Breast epithelium (tissue), 4 donors: Measurements from ENCODE around the gene SNX15. TPM values are rescaled to one million over a fixed set of nuclear protein-coding genes. Genes with fewer than 3 reads are reported as not detected.
A peak's percentile ranks its signal among the peaks of the same experiment; 100 is the strongest.
"Not testable (repeated sequence)": the region's sequence is repeated elsewhere in the genome, so short reads cannot be mapped to it uniquely, and the experiment has no call there.

Experiments
- DNase-seq, 2 donors: peaks; one replicate each; pipeline ENCODE4 v3.0.0-alpha.2; 2019; ENCODE audit warnings: low spot score in 2 of 2
- H3K27ac ChIP-seq, 2 donors: fragments of 200-600 bp; sonication (generic) in 1 of 2; one replicate each; pipeline ENCODE4 v1.5.1; 2016 to 2019; ENCODE audit warnings: mild to moderate bottlenecking in 1 of 2
- H3K27me3 ChIP-seq, 2 donors: fragments of 200-600 bp; sonication (generic) in 1 of 2; one replicate each; pipeline versions ENCODE4 v1.5.1 to v1.6.0; 2017 to 2019; ENCODE audit warnings: control low read depth in 1 of 2, mild to moderate bottlenecking in 1 of 2
- H3K36me3 ChIP-seq: fragments of 200-600 bp; one replicate; pipeline ENCODE4 v1.5.1; 2019
- H3K4me1 ChIP-seq, 2 donors: fragments of 200-600 bp; sonication (generic); one replicate each; pipeline ENCODE4 v1.5.1; 2016 to 2019; ENCODE audit warnings: control low read depth in 1 of 2
- H3K4me3 ChIP-seq, 3 donors: fragments of 200-600 bp; sonication (generic); 1 replicate in 2 of 3; 2 replicates in 1 of 3; pipeline ENCODE4 v1.5.1; 2016 to 2019; ENCODE audit warnings: mild to moderate bottlenecking in 3 of 3, moderate library complexity in 2 of 3
- H3K9me3 ChIP-seq, 2 donors: fragments of 200-600 bp; sonication (generic) in 1 of 2; one replicate each; pipeline ENCODE4 v1.5.1; 2016 to 2019; ENCODE audit warnings: control low read depth in 1 of 2
- POLR2A ChIP-seq: fragments of 450-650 bp; IDR thresholded peaks from one replicate; pipeline ENCODE4 v1.6.1; 2016; ENCODE audit warnings: antibody characterized with exemption, mild to moderate bottlenecking, moderate library complexity
- POLR2AphosphoS5 ChIP-seq, 3 donors: sonication (generic); formaldehyde crosslinking; IDR thresholded peaks; one replicate each; pipeline ENCODE4 v1.6.1; 2017; ENCODE audit warnings: antibody characterized with exemption in 3 of 3
- intact Hi-C: fragments of 100-400 bp; cut with DNase I; formaldehyde crosslinking; loops from one replicate; pipeline ENCODE4 v1.15.1; 2023; ENCODE audit warnings: low total_unique reads
- total RNA-seq, 3 donors: library from RNA; depleted of rRNA; stranded (reverse); fragments of >200 nt; gene quantifications; one replicate each; pipeline ENCODE4 v1.1.0, GENCODE V29; 2016
- TF ChIP-seq, protein P1 (sequence below), 3 donors: fragments of 450-650 bp; IDR thresholded peaks; one replicate each; pipeline ENCODE4 v1.5.1; 2016 to 2017; ENCODE audit warnings: antibody characterized with exemption in 3 of 3, mild to moderate bottlenecking in 3 of 3, moderate library complexity in 3 of 3

SNX15 gene, protein sequence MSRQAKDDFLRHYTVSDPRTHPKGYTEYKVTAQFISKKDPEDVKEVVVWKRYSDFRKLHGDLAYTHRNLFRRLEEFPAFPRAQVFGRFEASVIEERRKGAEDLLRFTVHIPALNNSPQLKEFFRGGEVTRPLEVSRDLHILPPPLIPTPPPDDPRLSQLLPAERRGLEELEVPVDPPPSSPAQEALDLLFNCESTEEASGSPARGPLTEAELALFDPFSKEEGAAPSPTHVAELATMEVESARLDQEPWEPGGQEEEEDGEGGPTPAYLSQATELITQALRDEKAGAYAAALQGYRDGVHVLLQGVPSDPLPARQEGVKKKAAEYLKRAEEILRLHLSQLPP
- total RNA-seq = 10 to 100 TPM; 17.0 to 22.7 (median 17.1) TPM

- peak within 1 kb of the TSS; percentile 61 to 76 (median 62) for H3K4me3 ChIP-seq
- TF ChIP-seq, protein P1, sequence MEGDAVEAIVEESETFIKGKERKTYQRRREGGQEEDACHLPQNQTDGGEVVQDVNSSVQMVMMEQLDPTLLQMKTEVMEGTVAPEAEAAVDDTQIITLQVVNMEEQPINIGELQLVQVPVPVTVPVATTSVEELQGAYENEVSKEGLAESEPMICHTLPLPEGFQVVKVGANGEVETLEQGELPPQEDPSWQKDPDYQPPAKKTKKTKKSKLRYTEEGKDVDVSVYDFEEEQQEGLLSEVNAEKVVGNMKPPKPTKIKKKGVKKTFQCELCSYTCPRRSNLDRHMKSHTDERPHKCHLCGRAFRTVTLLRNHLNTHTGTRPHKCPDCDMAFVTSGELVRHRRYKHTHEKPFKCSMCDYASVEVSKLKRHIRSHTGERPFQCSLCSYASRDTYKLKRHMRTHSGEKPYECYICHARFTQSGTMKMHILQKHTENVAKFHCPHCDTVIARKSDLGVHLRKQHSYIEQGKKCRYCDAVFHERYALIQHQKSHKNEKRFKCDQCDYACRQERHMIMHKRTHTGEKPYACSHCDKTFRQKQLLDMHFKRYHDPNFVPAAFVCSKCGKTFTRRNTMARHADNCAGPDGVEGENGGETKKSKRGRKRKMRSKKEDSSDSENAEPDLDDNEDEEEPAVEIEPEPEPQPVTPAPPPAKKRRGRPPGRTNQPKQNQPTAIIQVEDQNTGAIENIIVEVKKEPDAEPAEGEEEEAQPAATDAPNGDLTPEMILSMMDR (IDR thresholded peaks at IDR 0.05) = peak; percentile 64 to 79 (median 68)
- TF ChIP-seq POLR2A (peak; percentile 57), POLR2AphosphoS5 (IDR thresholded peaks at IDR 0.05) (peak; percentile 88 to 94 (median 91))
- no peaks in the 10 kb centered on the region for H3K9me3 ChIP-seq
- intact Hi-C loops = no loop called here
- peak within 1 kb of the TSS; percentile 87 to 91 for H3K27ac ChIP-seq
- no peaks in the 10 kb centered on the region for H3K27me3 ChIP-seq
- no peaks in the 10 kb centered on the region for H3K36me3 ChIP-seq
- peak; percentile 91 for DNase-seq
- H3K4me1 ChIP-seq = no peaks in the 10 kb centered on the region
Observed at GRCh38 chr11:65027213-65028067, at the start of gene SNX15. TSS of gene SNX15 (plus strand) at chr11:65027439. CDS start at chr11:65027538, 99 bp downstream.

DNA sequence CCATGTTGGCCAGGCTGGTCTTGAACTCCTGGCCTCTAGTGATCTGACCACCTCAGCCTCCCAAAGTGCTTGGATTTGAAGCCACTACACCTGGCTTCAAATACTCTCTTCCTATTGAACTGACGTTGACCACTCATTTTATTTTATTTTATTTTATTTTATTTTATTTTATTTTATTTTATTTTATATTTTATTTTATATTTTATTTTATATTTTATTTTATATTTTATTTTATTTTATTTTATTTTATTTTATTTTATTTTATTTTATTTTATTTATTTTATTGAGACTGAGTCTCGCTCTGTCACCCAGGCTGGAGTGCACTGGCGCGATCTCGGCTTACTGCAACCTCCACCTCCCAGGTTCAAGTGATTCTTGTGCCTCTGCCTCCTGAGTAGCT is 43.9 kb upstream of the SNX15 start:
- H3K27ac ChIP-seq, H3K9me3 ChIP-seq, H3K27me3 ChIP-seq, H3K36me3 ChIP-seq, intact Hi-C loops, H3K4me1 ChIP-seq, H3K4me3 ChIP-seq, DNase-seq: not testable (repeated sequence)

GRCh38 chr11:64987998-64988854 is 39.0 kb upstream of the SNX15 start:
- H3K27me3 ChIP-seq = no peaks in the 10 kb centered on the region
- no peak overlapping the region for H3K27ac ChIP-seq
- DNase-seq = no peak
- H3K4me3 ChIP-seq = no peak overlapping the region
- H3K36me3 ChIP-seq = no peaks in the 10 kb centered on the region
- TF ChIP-seq, protein P1 (IDR thresholded peaks at IDR 0.05) = no peak
- no peaks in the 10 kb centered on the region for H3K4me1 ChIP-seq
- intact Hi-C loops = no loop called here
- H3K9me3 ChIP-seq = no peaks in the 10 kb centered on the region

GRCh38 chr11:64989416-64989815 is 37.8 kb upstream of the SNX15 start:
- no peak for TF ChIP-seq POLR2AphosphoS5 (IDR thresholded peaks at IDR 0.05)
- TF ChIP-seq POLR2A = no peak
- TF ChIP-seq, protein P1 (IDR thresholded peaks at IDR 0.05) = no peak
- no peak for DNase-seq
- H3K27ac ChIP-seq = peak overlapping the region in 1 of 2 donors; percentile 43
- intact Hi-C loops = no loop called here
- H3K4me3 ChIP-seq = peak overlapping the region in 2 of 3 donors; percentile 17 to 45
- H3K27me3 ChIP-seq = no peaks in the 10 kb centered on the region
- no peaks in the 10 kb centered on the region for H3K4me1 ChIP-seq
- H3K36me3 ChIP-seq = no peaks in the 10 kb centered on the region
- H3K9me3 ChIP-seq = no peaks in the 10 kb centered on the region

GRCh38 chr11:64990222-64990923 is 36.9 kb upstream of the SNX15 start:
- H3K27me3 ChIP-seq = no peaks in the 10 kb centered on the region
- peak overlapping the region in 1 of 2 donors; percentile 43 for H3K27ac ChIP-seq
- TF ChIP-seq POLR2A (no peak), POLR2AphosphoS5 (IDR thresholded peaks at IDR 0.05) (peak in 1 of 3 donors; percentile 18)
- intact Hi-C loops = loop anchor here (10.0 kb wide), 1 partner anchor 46 kb away; no protein-coding TSS in a partner anchor
- H3K4me1 ChIP-seq = no peaks in the 10 kb centered on the region
- H3K4me3 ChIP-seq = peak overlapping the region in 2 of 3 donors; percentile 17 to 45
- no peaks in the 10 kb centered on the region for H3K36me3 ChIP-seq
- no peak for DNase-seq
- no peaks in the 10 kb centered on the region for H3K9me3 ChIP-seq
